K562 (cell line): ENCODE measurements around the gene RNF138. TPM values are rescaled to one million over a fixed set of nuclear protein-coding genes. Genes with fewer than 3 reads are reported as not detected.

Experiments
- CC2D1A ChIP-seq: fragments of 450-650 bp; IDR thresholded peaks from 2 replicates; pipeline ENCODE4 v1.6.1; 2017; ENCODE audit warnings: mild to moderate bottlenecking
- DEAF1 ChIP-seq: fragments of 450-650 bp; formaldehyde crosslinking; IDR thresholded peaks from 2 replicates; pipeline ENCODE4 v1.4.0; 2020; ENCODE audit warnings: mild to moderate bottlenecking, moderate library complexity
- ELF2 ChIP-seq: fragments of 250-450 bp; sonication (Bioruptor Pico); IDR thresholded peaks from 2 replicates; pipeline ENCODE4 v1.5.0; 2021; ENCODE audit warnings: mild to moderate bottlenecking
- HDAC6 ChIP-seq: IDR thresholded peaks from 2 replicates; pipeline ENCODE4 v1.6.1; 2012; ENCODE audit warnings: low read depth, mild to moderate bottlenecking, control low read depth, inconsistent platforms, low read length, moderate library complexity
- HNRNPL ChIP-seq: fragments of 200-400 bp; formaldehyde crosslinking; IDR thresholded peaks from 2 replicates; pipeline ENCODE4 v1.6.1; 2017; ENCODE audit warnings: low read depth, mild to moderate bottlenecking, low read length
- KDM1A ChIP-seq, 2 experiments: fragments of 450-650 bp; IDR thresholded peaks; 2 replicates each; pipeline ENCODE4 v1.6.1; 2016; ENCODE audit warnings: mild to moderate bottlenecking in 2 of 2
- KDM2B ChIP-seq: fragments of 250-450 bp; sonication (Bioruptor Pico); IDR thresholded peaks from 2 replicates; pipeline ENCODE4 v1.8.0; 2021; ENCODE audit warnings: mild to moderate bottlenecking, moderate library complexity
- KLF6 ChIP-seq: fragments of 250-450 bp; sonication (Bioruptor Pico); IDR thresholded peaks from 2 replicates; pipeline ENCODE4 v1.4.0; 2020; ENCODE audit warnings: mild to moderate bottlenecking, moderate library complexity, borderline replicate concordance
- PHB2 ChIP-seq: fragments of 450-650 bp; IDR thresholded peaks from 2 replicates; pipeline ENCODE4 v1.6.1; 2017; ENCODE audit warnings: low read depth
- RBFOX2 ChIP-seq: fragments of 200-400 bp; formaldehyde crosslinking; IDR thresholded peaks from 2 replicates; pipeline ENCODE4 v1.6.1; 2017; ENCODE audit warnings: low read depth, mild to moderate bottlenecking, low read length, moderate library complexity
- RBM17 ChIP-seq: fragments of 200-400 bp; formaldehyde crosslinking; IDR thresholded peaks from 2 replicates; pipeline ENCODE4 v1.6.1; 2017; ENCODE audit warnings: low read depth, mild to moderate bottlenecking, low read length, borderline replicate concordance
- SRF ChIP-seq, 2 experiments: fragments of 250-450, 450-650 bp in 1 of 2; sonication (Bioruptor Pico) in 1 of 2; sonication (generic) in 1 of 2; formaldehyde crosslinking; IDR thresholded peaks; 2 replicates each; pipeline versions ENCODE4 v1.5.0 to v1.5.1; 2020 to 2022; ENCODE audit warnings: mild to moderate bottlenecking in 1 of 2, missing genetic modification reagents in 1 of 2
- TCFL5 ChIP-seq: fragments of 250-450 bp; sonication (Bioruptor Pico); conservative IDR thresholded peaks from 2 replicates; pipeline ENCODE4 v1.6.1; 2021; ENCODE audit warnings: mild to moderate bottlenecking, moderate library complexity, matching md5 sums
- ZC3H8 ChIP-seq: fragments of 450-650 bp; IDR thresholded peaks from 2 replicates; pipeline ENCODE4 v1.6.1; 2017
- ZNF280A ChIP-seq: fragments of 450-650 bp; IDR thresholded peaks from 2 replicates; pipeline ENCODE4 v1.6.1; 2018; ENCODE audit warnings: mild to moderate bottlenecking, low read depth; ENCODE audit not compliant: partially characterized antibody
- ZSCAN32 ChIP-seq: fragments of 450-650 bp; formaldehyde crosslinking; IDR thresholded peaks from 2 replicates; pipeline ENCODE4 v1.4.0; 2020; ENCODE audit warnings: mild to moderate bottlenecking, moderate library complexity
- polyA plus RNA-seq, 8 experiments: library from polyadenylated mRNA; depleted of rRNA in 4 of 8; stranded (reverse) in 5 of 8; unstranded in 3 of 8; fragments of >200 nt; fragmentation: Nextera tagmentation in 2 of 8; fragmentation: Illumina TruSeq in 1 of 8; extraction: Ambion mirVana in 2 of 8; extraction: Trizol in 1 of 8; gene quantifications; 2 replicates each; pipeline versions ENCODE4 v1.2.1 to v1.2.3, GENCODE V29; 2011 to 2014; ENCODE audit warnings: inconsistent platforms in 1 of 8, missing spikeins in 1 of 8
- total RNA-seq, 7 experiments: library from RNA; depleted of rRNA in 6 of 7; stranded (reverse); fragments of >200 nt in 6 of 7; fragmentation: Illumina TruSeq in 2 of 7; extraction: Trizol in 2 of 7; gene quantifications; 2 replicates each; pipeline versions ENCODE4 v1.2.1 to v1.2.3, GENCODE V29; 2011 to 2021; ENCODE audit warnings: low replicate concordance in 1 of 7
- TF ChIP-seq, protein P1 (sequence below), 3 experiments: IDR thresholded peaks in 2 of 3; conservative IDR thresholded peaks in 1 of 3; 2 replicates each; pipeline ENCODE4 v1.5.1; 2011 to 2012; ENCODE audit warnings: low read length in 3 of 3, mild to moderate bottlenecking in 3 of 3, control low read depth in 2 of 3, improper control_type of control experiment in 1 of 3, inconsistent platforms in 1 of 3, low read depth in 1 of 3, mixed read lengths in 1 of 3, moderate library complexity in 1 of 3; ENCODE audit not compliant: insufficient read depth in 2 of 3
- TF ChIP-seq, protein P2 (sequence below): fragments of 450-650 bp; IDR thresholded peaks from 2 replicates; pipeline ENCODE4 v1.7.0; 2016; ENCODE audit warnings: borderline replicate concordance
- TF ChIP-seq, protein P3 (sequence below): sonication (generic); formaldehyde crosslinking; IDR thresholded peaks from 2 replicates; pipeline ENCODE4 v1.8.0; 2022; ENCODE audit warnings: mild to moderate bottlenecking, missing genetic modification reagents

Gene RNF138
- total and polyA plus RNA-seq, 9 of the 15 experiments (the other 6 are each of a cell fraction or from before 2014, with no cell fraction given): 47.6 to 100 (median 62.5) TPM

- TF ChIP-seq, protein P1, sequence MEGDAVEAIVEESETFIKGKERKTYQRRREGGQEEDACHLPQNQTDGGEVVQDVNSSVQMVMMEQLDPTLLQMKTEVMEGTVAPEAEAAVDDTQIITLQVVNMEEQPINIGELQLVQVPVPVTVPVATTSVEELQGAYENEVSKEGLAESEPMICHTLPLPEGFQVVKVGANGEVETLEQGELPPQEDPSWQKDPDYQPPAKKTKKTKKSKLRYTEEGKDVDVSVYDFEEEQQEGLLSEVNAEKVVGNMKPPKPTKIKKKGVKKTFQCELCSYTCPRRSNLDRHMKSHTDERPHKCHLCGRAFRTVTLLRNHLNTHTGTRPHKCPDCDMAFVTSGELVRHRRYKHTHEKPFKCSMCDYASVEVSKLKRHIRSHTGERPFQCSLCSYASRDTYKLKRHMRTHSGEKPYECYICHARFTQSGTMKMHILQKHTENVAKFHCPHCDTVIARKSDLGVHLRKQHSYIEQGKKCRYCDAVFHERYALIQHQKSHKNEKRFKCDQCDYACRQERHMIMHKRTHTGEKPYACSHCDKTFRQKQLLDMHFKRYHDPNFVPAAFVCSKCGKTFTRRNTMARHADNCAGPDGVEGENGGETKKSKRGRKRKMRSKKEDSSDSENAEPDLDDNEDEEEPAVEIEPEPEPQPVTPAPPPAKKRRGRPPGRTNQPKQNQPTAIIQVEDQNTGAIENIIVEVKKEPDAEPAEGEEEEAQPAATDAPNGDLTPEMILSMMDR (IDR thresholded peaks at IDR 0.05 in 2 of 3, conservative IDR thresholded peaks at IDR 0.05 in 1 of 3; ENCODE audit: insufficient read depth in 2 of 3, low read depth in 1 of 3, low read length in 3 of 3): no peak
- no peak for TF ChIP-seq CC2D1A
- no peak for TF ChIP-seq ZC3H8
- TF ChIP-seq HNRNPL: peak; percentile 87; the same call in 1 of the 2 replicates
- no peak for TF ChIP-seq KLF6 (CRISPR knock-in tag)
- no peak for TF ChIP-seq ZNF280A
- TF ChIP-seq TCFL5 (CRISPR knock-in tag): no peak
- 0 out of 2 replicates have a peak, but pooled peaks have one; percentile 48 for TF ChIP-seq ELF2
- no peak for TF ChIP-seq DEAF1
- TF ChIP-seq RBFOX2: peak; percentile 93
- no peak for TF ChIP-seq RBM17
- TF ChIP-seq HDAC6: no peak
- TF ChIP-seq, protein P2, sequence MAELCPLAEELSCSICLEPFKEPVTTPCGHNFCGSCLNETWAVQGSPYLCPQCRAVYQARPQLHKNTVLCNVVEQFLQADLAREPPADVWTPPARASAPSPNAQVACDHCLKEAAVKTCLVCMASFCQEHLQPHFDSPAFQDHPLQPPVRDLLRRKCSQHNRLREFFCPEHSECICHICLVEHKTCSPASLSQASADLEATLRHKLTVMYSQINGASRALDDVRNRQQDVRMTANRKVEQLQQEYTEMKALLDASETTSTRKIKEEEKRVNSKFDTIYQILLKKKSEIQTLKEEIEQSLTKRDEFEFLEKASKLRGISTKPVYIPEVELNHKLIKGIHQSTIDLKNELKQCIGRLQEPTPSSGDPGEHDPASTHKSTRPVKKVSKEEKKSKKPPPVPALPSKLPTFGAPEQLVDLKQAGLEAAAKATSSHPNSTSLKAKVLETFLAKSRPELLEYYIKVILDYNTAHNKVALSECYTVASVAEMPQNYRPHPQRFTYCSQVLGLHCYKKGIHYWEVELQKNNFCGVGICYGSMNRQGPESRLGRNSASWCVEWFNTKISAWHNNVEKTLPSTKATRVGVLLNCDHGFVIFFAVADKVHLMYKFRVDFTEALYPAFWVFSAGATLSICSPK: no peak
- TF ChIP-seq, protein P3, sequence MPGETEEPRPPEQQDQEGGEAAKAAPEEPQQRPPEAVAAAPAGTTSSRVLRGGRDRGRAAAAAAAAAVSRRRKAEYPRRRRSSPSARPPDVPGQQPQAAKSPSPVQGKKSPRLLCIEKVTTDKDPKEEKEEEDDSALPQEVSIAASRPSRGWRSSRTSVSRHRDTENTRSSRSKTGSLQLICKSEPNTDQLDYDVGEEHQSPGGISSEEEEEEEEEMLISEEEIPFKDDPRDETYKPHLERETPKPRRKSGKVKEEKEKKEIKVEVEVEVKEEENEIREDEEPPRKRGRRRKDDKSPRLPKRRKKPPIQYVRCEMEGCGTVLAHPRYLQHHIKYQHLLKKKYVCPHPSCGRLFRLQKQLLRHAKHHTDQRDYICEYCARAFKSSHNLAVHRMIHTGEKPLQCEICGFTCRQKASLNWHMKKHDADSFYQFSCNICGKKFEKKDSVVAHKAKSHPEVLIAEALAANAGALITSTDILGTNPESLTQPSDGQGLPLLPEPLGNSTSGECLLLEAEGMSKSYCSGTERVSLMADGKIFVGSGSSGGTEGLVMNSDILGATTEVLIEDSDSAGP (CRISPR knock-in tag): no peak
- no peak for TF ChIP-seq PHB2
- no peak for TF ChIP-seq KDM2B
- TF ChIP-seq SRF (CRISPR knock-in tag; IDR thresholded peaks at IDR 0.05): 0 out of 4 replicates have a peak, but pooled peaks of 1 of the 2 experiments have one; percentile 24
- no peak for TF ChIP-seq KDM1A (IDR thresholded peaks at IDR 0.05)
- no peak for TF ChIP-seq ZSCAN32 (CRISPR knock-in tag)
These were observed at the start of gene RNF138 (continued) for GRCh38 chr18:32091724-32092421.
